HG03139 (cell line): ENCODE data around the gene LEFTY2.
"Not testable (repeated sequence)": the region's sequence is repeated elsewhere in the genome, so short reads cannot be mapped to it uniquely, and the experiment has no call there.

Experiments
- ATAC-seq: cut with Tn5 transposase; IDR thresholded peaks from one replicate; pipeline ENCODE4 v1.9.1; 2021; ENCODE audit not compliant: unreplicated experiment

Gene LEFTY2

DNA sequence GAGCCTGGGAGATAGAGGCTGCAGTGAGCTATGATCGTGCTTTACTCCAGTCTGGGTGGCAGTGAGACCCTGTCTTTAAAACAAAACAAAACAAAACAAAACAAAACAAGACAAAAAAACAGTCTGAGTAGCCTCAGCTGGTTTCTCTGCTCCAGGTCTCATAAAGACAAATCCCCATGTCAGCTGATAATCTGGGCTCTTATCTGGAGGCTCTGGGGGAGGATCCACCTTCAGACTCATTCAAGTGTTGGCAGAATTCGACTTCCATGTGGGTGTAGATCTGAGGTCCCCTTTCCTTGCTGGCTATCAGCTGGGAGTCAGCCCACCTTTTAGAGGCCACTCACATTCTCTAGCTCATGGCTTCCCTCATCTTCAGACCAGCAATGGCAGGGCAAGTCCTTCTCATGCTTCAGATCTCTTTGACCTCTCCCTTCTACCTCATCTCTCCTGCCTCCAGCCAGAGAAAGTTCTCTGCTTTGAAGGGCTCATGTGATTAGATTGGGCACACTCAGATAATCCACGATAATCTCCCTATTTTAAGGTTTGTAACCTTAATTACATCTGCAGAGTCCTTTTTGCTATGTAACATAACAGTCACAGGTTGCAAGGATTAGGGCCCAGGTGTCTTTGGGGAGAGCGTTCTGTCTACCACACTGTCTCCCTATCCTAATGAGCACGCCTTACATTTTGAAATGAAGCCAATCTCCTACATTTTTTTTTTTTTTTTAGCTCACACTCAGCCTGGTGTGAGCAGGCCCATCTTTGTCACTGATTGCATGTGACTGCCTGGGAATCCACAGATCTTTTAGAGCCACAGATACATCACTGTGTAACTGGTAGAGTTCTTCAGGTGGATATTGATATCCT is 9.5 kb downstream of the LEFTY2 start:
- ATAC-seq: no peak

DNA sequence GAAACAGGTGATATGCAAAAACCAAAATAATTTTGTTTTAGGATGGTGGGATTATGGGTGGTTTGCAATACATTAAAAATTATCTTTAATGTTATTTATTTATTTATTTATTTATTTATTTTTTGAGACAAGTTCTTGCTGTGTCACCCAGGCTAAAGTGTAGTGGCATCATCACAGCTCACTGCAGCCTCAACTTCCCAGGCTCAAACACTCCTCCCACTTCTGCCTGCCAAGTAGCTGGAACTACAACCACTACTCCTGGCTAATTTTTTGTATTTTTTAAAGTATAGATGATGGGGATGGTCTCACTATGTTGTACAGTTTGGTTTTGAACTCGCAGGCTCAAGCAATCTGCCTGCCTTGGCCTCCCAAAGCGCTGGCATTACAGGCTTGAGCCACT is 10.5 kb downstream of the LEFTY2 start:
- ATAC-seq: no peak

DNA sequence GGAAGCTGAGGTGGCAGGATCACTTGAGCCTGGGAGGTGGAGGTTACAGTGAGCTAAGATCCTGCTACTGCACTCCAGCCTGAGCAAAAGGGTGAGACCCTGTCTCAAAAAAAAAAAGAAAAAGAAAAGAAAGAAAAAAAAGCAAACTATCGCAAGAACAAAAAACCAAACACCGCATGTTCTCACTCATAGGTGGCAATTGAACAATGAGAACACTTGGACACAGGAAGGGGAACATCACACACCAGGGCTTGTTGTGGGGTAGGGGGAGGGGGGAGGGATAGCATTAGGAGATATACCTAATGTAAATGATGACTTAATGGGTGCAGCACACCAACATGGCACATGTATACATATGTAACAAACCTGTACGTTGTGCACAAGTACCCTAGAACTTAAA is 11.6 kb downstream of the LEFTY2 start:
- ATAC-seq: not testable (repeated sequence)

DNA sequence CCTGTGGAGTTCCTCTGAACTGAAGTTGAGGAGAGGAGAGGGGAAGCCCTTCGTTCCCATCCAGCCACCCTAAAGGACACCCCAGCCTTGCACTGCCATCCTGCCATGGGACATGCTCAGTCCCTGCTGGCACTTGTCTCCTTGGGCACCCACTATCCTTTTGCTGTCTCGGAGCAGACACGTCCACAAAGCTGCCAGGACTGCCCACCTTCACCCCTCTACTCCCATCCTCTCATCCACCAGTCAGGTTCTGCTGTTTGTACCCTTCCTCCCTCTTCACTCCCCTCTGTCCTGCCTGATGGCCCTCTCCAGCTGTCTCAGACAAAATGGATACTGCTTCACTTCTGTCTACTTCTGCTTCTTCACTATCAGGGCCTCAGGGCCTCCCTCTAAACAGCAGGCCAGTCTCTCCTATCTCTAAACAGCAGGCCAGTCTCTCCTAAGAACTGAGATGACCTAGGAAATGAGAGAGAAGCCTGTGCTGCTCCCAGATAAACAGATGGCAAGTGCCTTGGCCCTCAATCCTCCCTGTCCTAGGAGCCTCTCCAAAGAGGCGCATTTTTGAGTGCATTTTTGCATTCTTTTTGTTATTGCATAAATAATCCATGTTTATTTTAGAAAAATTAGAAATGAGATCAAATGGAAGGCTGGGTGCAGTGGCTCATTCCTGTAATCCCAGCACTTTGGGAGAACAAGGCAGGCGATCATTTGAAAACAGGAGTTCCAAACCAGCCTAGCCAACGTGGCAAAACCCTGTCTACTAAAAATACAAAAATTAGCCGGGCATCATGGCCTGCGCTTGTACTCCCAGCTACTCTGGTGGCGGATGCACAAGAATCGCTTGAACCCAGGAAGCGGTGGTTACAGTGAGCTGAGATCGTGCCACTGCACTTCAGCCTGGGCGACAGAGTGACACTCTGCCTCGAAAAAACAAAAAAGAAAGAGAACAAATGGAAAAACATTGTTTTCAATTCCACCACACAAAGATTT is 12.5 kb downstream of the LEFTY2 start:
- no peak for ATAC-seq

DNA sequence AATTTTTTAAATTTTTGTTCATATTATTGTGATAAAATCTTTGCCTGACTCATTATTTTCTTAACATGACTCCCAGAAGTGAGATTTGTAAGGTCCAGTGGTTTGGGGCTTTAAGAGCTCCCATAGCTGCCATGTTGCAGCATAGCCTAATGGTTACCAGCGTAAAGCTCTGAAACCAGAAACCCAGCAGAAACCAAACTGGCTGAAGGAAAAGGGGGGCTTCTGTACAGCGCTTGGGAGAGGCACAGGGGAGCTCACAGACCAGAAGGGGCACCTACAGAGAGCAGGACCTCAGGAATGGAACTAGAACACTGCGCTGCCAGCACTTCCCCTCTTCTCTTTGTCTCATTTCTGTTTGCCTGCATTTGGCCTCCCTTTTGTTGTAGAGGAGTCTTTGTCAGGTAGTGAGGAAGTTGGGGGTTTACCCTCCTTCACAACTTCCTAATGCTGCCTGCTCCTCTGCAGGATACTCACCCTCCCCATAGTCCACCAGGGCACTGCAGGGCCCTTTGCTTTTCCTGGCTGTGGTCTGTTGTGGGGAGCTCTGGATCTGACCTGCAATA is 14.4 kb downstream of the LEFTY2 start:
- no peak for ATAC-seq

DNA sequence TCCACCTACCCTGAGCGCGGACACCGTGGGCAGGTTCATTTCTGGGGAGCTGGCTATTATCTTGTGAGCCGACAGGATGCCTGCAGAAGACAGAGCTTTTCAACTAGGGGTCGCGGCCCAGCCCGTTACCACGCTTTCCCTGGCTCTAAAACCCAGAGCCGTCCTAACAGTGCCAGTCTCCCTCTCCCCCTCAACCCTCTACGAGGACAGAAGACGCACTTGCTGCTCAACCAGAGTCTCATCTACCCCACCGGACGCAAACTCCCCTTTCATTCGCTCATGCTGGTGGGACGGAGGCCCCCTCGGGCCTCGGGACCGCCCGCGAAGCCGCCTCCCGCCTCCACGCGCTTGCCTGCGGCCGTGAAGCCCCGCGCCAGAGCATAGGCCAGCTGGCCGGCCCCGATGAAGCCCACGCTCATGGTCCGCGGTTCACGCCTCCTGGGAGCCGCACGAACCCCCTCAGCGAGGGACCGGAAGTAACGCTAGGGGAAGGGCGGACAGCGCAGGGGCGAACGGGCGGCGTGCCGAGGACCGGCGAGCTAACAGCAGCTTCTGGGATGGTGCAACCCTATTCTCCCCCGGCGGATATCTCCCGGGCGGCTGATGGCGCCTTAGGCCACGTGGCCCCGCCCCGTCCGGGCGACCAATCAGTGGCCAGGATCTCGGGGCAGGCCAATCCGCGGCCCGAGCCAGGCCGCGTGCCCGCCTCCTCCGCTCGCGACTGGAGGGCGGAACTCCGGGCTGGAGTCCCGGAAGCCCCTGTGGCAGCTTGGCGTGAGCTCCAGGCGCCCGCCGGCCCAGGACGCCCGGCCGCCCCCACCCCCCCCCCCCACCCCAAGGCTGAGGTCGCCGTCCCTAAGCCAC is 17.1 kb downstream of the LEFTY2 start, which contains the start of gene PYCR2:
TSS of gene PYCR2 (minus strand) at position 559 of the 864 bp plus-strand sequence. CDS start at position 419, 140 bp downstream.
- peak; percentile 96 for ATAC-seq

DNA sequence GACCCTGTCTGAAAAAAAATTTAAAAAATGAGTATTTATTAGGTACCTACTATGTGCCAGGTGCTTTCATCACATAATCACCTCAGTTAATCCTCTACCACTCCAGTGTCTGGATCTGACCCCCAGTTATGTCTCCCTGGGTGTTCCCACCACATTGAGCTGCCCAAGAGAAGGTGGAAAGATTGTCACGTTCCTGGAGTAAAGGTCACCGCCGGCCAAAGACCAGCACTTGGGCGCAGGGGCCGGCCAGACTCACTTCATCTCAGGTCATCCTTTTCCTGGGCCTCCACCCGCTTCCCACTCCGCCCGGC is 17.7 kb downstream of the LEFTY2 start:
- ATAC-seq: no peak

DNA sequence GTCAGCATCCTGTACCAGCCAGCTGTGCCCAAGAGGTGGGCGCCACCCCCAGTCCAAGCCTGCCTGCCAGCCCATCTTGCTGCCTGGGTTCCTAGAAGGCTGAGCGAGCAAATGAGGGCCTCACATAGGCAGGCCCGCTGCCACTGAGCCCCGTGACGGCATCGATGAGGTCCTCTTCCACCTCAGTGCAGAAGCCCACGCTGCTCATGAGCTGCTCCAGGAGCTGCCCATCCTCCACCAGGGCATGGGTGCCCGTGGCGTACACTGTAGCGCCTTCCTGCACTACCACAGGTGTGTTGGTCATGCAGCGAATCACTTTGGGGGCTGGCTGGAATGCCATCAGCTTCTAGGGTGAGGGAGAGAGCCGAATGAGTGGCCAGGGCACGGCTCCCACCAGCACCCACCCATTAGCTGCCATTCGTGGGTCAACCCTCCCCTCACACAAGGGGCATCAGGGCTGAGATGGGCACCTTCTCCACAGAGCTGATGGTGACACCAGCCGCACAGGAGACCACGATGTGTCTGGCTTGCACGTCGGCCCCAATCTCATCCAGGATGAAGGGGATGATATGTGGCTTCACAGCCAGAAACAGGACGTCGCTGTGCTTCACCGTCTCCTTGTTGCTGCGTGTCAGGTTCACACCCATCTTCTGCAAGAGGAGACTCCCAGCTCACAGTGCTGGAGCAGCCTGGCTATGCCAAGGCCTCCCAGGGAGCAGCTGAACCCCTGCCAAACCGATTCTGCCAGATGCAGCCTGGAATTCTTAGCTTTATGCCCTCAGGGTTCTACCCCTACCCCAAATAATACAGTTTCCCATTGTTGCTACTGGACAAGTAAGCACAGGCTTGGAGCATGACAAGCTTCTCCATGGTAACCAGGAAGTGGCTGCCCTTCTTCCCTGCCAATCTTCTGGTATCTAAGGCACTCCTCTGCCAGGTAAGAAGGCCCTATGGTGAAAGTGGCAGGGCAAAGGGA is 19.0 kb downstream of the LEFTY2 start:
- ATAC-seq: no peak

DNA sequence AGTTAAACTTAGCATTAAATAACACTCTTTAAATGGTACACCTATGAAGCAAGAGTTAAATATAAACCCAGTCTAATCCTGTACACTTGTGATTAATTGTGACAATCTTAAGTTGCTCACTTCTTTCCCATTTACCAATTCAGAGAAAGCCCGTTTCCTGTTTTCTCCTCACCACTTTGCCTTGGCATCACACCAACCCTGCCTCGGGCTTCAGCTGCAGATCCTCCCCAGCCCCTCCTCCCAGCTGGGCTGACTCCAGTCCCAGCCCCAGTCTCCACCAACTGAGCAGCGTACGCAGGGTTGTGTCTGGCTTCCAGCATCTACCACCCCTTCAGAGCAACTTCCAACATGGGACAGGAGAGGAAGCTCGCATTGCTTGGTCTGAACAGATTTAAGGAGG is 21.1 kb downstream of the LEFTY2 start:
- no peak for ATAC-seq

DNA sequence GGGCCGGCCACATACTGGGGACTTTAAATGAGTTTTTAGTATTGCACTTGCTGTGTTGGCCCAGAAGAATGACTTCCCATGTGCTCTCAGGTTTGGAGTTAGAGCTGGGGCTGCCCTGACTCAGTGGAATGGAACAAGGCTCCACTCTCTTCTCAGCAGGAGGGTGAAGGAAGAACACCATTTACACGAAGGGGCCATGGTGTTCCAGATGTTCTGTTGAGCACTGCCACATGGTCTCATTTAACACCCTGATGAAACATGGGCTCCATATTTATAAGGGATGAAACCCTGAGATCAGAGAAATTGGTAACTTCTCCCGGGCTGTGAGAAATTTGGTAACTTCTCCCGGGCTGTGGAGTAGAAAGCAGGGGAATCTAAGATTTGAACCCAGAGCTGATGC is 22.7 kb downstream of the LEFTY2 start:
- ATAC-seq: no peak

DNA sequence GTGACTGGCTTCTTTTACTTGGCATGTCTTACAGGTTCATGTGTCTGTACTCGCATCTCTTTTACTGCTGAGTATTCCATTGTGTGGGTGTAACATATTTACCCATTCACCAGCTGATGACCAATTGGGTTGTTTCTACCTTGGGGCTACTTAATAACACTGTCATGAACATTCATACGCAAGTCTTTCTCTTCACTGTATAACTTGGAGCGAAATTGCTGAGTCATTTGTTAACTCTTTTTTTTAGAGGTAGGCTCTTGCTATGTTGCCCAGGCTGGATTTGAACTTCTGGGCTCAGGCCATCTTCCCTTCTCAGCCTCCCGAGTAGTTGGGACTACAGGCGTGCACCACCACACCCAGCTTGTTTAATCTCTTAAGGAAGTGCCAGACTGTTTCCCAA is 23.5 kb downstream of the LEFTY2 start:
- no peak for ATAC-seq

DNA sequence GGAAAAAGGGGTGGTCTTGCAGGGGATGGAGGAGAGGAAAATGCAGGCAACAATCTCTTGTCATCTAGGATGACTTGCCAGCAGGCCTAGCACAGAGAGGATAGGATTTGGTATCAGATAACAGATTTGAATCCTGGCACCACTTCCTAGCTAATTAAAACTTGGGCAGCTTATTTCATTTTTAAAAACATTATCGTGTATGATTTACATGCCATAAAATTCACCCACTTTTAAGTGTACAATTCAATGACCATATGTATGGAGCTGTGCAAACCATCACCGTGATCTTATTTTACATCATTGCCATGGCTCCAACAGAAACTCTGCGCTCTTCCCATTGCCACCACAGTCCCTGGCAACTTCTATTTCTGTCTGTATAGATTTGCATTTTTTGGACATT is 23.9 kb downstream of the LEFTY2 start:
- ATAC-seq: no peak

DNA sequence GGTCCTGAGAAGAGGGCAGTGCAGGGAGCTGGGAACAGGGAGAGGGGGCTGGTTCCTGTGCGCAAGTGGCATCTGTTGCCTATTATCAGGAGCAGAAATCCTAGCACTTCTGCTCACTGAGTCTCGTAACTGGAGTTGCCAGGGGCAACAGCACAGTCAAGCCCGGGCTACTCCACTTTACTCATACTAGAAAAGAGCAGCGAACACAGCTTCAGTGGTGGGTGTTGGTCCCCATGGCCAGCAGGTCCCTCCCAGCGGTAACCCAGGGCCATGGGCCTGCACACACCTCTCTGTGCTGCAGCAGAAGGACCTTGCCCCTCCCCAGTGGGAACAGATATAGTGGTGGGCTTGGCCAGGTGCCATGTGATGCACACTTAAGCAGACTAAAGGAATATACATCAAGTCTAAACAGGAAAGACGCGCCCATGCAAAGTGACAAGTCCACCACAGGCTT is 25.5 kb downstream of the LEFTY2 start:
- no peak for ATAC-seq

DNA sequence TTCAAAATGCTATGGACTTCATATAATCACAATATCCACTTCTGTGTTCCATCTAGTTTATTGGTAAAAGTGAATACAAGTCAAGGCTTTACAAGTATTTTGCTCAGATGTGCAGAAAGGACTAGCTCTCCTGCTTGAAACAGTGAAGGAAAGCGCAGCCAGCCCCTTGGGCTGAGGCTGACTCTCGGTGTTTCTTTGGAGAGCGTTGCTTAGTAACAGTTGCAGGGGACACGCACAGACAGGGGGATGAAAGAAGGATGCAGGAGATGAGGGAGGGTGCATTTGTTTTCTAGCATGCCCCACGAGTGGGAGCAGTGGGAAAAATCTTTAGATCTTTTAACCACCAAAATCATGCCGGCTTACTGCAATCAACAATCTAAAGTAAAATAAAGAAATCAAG is 26.1 kb downstream of the LEFTY2 start:
- ATAC-seq: no peak

DNA sequence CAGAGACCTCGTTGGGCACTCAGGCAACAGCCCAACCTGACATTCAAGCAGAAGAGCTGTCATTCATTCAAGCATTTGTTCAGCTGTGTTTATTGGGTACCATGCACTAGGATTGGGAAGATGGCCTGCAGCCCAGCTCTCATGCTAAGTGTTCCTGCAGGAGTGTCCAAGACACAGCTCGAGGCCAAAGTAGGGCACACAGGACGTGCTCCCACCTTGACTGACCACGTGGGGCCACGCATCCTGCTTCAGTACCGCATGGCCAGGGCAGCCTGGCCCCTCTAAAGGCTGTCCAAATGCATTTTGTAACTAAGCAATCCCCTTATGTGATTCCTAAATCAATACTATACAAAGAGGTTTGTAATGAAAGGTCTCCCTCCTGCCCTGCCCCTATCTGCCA is 26.6 kb downstream of the LEFTY2 start:
- no peak for ATAC-seq

DNA sequence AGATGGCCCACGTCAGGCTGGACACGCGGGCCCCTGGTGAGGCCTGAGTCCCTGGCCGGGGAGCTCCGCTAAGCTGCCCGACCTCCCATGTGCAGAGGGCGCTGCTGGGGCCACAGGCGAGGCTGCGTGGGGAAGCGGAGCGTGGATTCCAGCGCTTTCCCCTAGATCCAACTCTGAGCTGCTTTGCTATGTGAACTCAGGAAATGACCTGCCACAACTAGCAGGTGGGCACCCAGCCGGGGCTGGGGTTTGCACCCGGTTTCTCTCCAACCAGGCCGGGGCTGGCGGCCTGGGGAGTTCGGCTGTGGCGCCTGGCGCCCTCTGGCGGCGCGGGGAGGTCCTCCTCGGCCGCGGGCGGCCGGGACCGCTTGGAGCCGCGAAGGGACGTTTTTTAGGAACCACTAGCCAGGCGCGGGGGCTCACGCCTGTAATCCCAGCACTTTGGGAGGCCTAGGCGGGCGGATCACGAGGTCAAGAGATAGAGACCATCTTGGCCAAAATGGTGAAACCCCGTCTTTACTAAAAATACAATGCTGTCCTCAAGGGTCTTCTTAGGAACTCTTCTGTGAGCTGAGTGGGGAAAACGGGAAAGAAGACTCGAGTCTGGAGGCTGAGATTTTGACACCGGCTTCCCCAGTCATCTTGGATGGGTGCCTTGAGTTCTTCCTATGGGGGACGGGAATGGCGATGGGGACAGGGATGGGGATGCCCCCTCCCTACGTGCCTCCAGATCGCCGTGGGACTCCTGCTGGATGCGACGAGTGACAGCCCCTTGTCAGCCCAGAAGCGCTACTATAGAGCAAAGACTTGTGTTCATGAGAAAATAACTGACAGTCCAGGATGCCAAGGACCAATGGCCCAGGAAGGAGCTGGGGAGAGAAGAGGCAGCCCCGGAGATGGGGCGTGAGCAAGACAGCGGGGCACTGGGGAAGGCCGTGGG is 29.6 kb downstream of the LEFTY2 start:
- ATAC-seq: peak; percentile 59

DNA sequence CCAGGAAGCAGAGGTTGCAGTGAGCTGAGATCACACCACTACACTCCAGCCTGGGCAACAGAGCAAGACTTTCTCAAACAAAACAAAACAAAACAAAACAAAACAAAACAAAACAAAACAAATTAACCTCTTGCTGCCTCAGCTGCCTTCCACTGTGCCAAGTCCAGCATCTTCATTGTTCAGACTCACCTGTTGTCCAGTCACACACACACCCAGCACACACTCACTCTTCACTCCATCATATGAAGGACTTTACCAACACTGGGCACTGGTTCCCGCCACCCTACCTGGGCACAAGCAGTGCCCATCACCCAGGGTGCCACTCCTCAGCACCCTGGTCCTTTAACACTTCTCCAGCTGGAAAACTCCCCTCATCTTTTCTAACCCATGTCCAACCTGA is 31.5 kb downstream of the LEFTY2 start:
- ATAC-seq: no peak

DNA sequence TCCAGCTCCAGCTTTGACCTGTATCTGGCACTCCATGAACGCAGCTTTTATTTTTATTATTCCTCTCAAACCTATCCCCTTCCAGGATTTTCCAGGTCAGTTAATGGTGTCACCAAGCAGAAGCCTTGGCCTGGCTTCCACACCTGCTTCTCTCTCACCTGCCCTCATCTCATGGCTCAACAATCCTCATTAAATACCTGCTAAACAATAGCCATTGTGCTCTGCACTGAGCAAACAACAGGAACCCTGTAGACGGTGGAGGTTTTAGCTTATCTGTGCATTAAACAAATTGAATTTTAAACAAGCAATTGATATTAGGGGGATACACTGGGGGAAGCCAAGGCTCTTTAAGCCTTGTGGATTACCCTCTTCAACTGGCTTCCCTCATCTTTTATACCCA is 32.2 kb downstream of the LEFTY2 start:
- ATAC-seq: no peak
